GM18502 (cell line): ENCODE data around the gene AREG.

ENCODE experiments used
- ATAC-seq: cut with Tn5 transposase; IDR thresholded peaks from one replicate; pipeline ENCODE4 v1.9.1; 2021; ENCODE audit warnings: mild to moderate bottlenecking; ENCODE audit not compliant: unreplicated experiment, poor library complexity

The AREG gene

GRCh38 chr4:74431113-74431826, 13.7 kb upstream of the AREG start:
- peak; percentile 70 for ATAC-seq

GRCh38 chr4:74433043-74433442, 11.9 kb upstream of the AREG start:
- no peak for ATAC-seq

DNA sequence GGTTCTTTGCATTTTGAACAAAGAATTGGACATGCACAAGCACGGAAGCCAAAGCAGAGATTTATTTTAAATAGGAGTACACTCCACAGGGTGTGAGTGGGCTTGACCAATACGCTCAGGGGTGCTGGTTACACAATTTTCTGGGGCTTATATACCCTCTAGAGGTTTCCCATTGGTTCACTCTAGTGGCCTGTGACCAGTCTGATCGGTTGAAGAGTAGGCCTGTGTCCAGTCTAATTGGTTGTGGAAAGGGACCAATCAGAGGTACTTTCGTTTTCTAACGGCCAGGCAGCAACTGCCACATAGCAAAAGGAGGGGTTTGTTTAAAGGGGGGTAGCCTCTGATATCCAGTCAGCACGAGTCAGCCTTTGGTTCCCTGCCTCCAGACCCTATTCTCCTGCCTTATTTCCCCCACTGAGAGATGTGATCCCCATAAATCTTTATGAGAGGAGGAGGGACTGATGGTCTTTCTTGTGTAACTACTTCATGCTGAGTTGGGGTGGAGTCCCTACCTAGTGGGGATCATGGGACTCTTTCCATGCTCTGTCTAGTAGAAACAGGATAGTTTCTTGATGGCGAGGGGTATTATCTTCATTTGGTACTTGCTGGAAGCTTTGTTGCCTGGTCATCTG, 11.3 kb upstream of the AREG start:
- no peak for ATAC-seq

- no peak for ATAC-seq
Observed at GRCh38 chr4:74435296-74435695, 9.6 kb upstream of the AREG start.

GRCh38 chr4:74437866-74438265, 7.1 kb upstream of the AREG start:
- no peak for ATAC-seq

DNA sequence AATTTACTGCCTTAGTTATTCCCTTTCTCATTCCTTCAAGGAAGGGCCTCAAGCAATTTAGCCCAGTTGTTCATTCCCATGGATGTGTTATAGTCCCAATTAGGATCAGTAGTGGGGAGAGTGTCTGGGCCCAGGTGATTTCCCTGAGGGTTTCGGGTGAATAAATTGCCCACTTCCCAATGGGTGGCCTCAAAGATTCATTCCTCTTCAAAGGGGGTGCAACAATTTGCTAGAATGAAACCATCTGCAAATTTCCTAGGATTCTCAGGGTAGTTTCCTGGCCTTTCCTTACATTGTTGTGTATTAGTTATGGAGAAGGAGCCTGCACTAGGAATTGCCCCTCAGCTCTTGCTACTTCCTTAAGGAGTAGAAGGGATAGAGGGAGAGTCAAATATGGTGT, 6.3 kb upstream of the AREG start:
- no peak for ATAC-seq

- no peak for ATAC-seq
Observed at GRCh38 chr4:74439952-74440351, 5.0 kb upstream of the AREG start.

GRCh38 chr4:74440356-74440755, 4.6 kb upstream of the AREG start:
- ATAC-seq: no peak

DNA sequence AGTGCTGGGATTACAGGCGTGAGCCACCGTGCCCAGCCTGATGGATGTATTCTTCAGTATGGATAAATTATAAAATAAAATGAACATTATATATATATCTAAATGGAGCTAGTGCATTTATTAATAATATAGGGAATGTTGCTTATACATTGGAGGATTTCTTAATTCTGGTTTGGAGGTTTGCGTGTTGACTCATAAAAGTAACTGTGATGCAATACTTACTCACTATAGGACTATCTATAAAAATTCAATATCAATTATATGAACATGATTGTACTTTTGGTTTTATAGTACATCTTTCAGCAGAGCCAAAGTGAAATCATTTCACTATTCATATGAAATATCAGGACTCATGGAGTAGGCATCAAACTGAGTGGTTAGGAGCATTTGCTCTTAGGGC, 3.2 kb upstream of the AREG start:
- ATAC-seq: no peak

DNA sequence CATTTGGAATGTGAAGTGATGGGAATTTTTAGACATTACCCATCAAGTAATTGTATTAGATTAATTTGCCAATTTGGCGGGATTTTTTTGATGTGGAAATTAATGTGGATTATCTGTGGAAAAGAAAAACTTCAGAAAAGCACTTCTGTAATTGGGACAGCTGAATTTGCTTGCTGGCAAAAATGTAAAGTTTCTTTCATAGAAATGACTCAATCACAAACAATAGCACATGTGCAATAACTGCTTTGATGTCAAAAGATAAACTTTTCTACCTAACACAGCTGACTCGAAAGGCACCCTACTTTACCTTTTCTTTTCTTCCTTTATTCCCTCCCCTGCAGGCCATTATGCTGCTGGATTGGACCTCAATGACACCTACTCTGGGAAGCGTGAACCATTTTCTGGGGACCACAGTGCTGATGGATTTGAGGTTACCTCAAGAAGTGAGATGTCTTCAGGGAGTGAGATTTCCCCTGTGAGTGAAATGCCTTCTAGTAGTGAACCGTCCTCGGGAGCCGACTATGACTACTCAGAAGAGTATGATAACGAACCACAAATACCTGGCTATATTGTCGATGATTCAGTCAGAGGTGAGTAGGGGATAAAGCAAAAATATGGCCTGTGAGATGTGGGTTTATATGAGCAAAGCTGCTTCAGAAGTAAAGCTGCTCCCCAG, 1.4 kb downstream of the AREG start:
- ATAC-seq: no peak

GRCh38 chr4:74446896-74447295, 2.0 kb downstream of the AREG start:
- no peak for ATAC-seq

GRCh38 chr4:74447636-74448233, 2.8 kb downstream of the AREG start:
- no peak for ATAC-seq

- ATAC-seq: no peak
Observed at GRCh38 chr4:74449571-74450297, 4.8 kb downstream of the AREG start.

- ATAC-seq: no peak
Observed at GRCh38 chr4:74450298-74450683, 5.4 kb downstream of the AREG start.

GRCh38 chr4:74451214-74451661, 6.3 kb downstream of the AREG start:
- no peak for ATAC-seq

DNA sequence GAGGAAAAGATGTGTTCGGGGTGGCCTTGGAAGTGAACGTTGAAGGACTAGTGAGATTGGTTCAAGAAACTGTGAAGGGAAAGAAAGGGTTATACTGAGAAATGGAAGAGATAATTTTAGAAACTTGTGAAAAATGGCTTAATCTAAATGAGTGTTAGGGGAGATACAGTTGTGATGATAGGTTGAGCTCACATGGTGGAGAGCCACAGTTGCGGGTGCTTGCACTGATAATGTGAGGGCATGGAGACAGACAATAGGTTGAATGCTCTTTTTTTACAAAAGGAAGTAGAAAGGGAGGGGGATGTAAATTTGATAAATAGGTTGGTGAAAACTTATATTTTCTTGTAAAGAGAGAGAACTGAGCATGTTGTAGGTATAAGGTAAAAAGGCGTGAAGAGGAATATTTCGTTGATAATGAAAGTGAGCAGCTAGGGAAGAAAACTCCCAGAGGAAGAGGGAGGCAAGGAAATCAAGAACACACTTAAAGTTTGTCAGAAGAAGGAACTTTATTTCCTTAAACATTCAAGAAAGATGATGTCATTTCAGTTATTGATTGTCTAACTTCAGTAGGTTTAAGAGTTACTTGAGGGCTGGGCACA, 8.2 kb downstream of the AREG start:
- no peak for ATAC-seq

GRCh38 chr4:74453829-74454742, 9.2 kb downstream of the AREG start:
- ATAC-seq: no peak

- ATAC-seq: no peak
Observed at GRCh38 chr4:74455361-74456055, 10.6 kb downstream of the AREG start.
